GM21737 (cell line): ENCODE measurements around the gene NBPF8.
"Not testable (repeated sequence)": the region's sequence is repeated elsewhere in the genome, so short reads cannot be mapped to it uniquely, and the experiment has no call there.

Experiments
- ATAC-seq: cut with Tn5 transposase; IDR thresholded peaks from one replicate; pipeline ENCODE4 v1.9.1; 2021; ENCODE audit warnings: mild to moderate bottlenecking, moderate library complexity; ENCODE audit not compliant: unreplicated experiment

NBPF8 gene, protein sequence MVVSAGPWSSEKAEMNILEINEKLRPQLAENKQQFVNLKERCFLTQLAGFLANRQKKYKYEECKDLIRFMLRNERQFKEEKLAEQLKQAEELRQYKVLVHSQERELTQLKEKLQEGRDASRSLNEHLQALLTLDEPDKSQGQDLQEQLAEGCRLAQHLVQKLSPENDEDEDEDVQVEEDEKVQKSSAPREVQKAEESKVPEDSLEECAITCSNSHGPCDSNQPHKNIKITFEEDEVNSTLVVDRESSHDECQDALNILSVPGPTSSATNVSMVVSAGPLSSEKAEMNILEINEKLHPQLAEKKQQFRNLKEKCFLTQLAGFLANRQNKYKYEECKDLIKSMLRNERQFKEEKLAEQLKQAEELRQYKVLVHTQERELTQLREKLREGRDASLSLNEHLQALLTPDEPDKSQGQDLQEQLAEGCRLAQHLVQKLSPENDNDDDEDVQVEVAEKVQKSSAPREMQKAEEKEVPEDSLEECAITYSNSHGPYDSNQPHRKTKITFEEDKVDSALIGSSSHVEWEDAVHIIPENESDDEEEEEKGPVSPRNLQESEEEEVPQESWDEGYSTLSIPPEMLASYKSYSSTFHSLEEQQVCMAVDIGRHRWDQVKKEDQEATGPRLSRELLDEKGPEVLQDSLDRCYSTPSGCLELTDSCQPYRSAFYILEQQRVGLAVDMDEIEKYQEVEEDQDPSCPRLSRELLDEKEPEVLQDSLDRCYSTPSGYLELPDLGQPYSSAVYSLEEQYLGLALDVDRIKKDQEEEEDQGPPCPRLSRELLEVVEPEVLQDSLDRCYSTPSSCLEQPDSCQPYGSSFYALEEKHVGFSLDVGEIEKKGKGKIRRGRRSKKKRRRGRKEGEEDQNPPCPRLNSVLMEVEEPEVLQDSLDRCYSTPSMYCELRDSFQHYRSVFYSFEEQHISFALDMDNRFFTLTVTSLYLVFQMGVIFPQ

GRCh38 chr1:120414911-120415480 lies at the start of gene NBPF8:
Gene NBPF8 (plus strand): TSS chr1:120415035. CDS start chr1:120436523, 21,488 bp downstream.
- ATAC-seq, result peak; percentile 98

DNA sequence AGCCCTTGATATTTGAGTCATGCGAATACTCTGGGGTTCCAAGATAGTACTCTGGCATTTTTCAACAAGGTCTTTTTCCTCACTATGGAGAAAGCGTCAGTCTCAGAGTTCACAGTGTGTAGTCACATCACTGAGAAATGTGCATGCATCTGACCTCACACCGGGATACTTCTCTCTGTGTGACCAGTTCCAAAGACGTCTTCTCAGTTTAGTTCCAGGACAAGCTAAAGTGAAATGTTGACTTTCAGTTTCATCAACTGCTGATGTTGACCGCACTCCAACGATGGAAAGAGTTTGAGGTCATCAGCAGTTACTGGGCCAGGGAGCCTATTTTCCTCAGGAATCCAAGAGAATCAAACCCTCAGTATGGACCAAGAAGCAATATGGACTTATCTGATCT lies 47.1 kb upstream of the NBPF8 start:
- ATAC-seq, result not testable (repeated sequence)

DNA sequence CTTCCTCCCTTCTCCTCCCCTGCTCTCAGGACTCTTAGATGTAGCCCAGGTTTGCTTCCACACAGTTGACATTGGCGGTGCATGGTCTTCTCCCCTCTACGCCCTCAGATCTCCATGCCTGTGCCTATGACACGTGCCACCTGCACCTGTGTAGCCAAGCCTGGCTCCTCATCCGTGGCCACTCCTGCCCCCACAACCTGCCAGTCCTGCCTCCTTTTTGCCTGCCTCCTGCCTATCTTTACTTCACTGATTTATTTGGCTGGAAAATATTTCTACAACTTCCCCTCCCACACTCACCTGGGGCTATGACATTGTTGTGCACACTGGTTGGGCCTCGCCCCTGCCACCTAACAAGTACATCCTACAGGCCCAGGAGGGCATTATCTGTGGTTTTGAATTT lies 28.2 kb upstream of the NBPF8 start:
- not testable (repeated sequence) for ATAC-seq

DNA sequence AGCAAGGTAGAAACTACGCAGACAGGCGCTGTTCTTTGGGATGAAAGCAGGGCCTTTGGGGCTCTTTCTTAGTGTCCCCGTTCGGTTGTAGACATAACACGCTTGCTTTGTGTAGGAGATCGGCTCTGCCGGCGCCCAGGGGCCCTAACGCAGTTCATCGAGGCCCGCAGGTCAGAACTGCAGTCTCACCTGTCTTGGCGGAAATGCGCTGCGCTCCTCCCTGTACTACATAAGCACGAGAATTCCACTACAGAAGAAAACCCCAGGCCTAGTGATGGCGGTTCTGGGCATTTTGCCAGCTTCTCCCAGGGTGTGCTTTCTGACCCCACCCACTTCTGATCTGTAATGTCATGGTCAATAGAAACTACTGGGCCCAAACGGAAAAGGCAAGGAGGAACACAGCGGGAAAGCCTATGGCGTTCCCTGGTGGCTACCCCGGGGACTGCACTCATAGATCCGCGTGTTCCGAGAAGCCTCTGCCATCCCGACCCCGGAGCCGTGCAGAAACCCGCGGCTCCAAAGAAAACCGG lies 26.2 kb upstream of the NBPF8 start:
- not testable (repeated sequence) for ATAC-seq

DNA sequence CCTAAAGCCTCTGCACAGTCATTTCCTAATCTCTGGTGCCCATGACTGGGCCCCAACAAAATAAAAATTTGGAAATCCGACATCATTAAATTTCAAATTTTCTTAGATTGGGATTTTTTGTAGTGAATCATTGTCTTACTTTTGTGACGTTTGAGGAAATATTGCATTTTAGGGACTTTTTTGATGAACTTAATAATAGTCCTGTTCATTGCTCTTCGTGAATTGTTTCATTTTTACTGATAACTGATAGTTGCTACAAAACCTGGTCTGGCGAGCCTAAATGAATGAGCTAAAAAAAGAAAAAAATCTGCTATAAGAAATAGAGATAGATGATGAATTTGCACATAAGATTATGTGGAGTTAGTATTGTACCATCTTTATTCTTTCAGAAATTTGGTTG lies 23.5 kb upstream of the NBPF8 start:
- not testable (repeated sequence) for ATAC-seq

DNA sequence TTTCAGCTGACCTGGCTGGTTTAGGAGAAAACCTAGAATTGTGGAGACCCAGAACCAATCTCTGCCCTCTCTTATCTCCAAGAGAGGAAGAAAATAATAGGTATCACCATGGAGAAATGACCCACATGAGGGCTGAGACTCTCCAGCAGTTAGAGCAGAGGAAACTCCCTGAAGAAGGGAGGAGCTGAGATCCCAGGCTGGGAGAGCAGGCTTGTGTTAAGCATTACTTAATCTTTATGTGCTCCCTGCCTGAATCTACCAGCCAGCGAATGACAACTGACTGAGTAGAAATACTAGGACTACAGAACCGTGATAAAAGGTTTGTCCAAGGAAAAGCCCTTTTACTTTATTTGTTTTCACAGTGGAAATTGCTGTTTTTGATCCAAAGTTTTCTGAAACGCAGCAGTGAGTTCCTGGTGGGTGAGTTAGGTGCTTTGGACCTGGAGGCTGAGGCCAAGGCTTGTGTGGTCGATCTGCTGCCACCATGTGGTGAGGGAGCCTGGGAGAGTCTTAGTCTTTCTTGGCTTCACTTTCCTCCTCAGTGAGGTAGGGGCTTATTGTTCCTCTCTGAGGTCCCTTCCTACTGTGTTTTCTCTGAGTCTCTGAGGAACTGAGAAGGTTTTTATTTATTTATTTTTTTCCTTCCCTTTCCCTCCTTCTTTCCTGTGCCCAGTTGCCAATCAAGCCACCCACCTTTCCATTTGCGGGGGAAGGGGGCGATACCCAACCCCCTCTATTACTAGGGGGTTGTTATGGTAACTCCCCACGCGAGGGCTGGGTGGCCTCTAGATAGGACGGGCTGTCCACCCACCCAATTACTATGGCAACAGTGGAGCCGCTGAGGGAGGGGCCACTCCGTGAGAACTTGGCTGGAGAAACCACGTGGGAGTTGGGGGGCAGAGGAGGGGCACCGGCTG lies 21.3 kb upstream of the NBPF8 start:
- ATAC-seq, result not testable (repeated sequence)

GRCh38 chr1:120405348-120405747 lies 9.5 kb upstream of the NBPF8 start:
- ATAC-seq, result not testable (repeated sequence)

DNA sequence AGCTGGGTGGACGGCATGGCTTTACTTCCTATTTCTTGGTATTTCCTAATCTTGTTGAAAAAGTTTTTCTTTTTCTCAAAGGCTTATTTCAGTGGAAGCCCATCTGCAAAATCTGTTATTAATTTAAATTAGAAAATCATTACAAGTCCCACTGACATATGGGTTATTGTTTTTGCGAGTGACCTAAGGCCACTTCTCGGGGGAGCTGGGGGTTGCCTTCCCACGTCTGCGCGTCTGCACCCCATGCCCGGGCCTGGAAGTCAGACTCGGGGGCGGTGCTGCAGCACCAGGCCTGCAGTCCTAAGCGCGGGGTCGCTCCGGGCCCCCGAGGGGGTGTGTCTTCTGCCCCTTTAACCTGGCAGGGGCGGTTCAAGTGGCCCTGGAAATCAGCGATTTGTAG lies 384 bp upstream of the NBPF8 start:
- peak; percentile 8 for ATAC-seq

GRCh38 chr1:120415492-120415961 lies 692 bp downstream of the NBPF8 start:
- ATAC-seq, result peak; percentile 37

DNA sequence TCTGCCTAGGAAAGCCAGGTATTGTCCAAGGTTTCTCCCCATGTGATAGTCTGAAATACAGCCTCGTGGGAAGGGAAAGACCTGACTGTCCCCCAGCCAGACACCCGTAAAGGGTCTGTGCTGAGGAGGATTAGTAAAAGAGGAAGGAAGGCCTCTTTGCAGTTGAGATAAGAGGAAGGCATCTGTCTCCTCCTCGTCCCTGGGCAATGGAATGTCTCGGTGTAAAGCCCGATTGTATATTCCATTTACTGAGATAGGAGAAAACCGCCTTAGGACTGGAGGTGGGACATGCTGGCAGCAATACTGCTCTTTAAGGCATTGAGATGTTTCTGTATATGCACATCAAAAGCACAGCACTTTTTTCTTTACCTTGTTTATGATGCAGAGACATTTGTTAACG lies 10.2 kb downstream of the NBPF8 start:
- ATAC-seq, result not testable (repeated sequence)

DNA sequence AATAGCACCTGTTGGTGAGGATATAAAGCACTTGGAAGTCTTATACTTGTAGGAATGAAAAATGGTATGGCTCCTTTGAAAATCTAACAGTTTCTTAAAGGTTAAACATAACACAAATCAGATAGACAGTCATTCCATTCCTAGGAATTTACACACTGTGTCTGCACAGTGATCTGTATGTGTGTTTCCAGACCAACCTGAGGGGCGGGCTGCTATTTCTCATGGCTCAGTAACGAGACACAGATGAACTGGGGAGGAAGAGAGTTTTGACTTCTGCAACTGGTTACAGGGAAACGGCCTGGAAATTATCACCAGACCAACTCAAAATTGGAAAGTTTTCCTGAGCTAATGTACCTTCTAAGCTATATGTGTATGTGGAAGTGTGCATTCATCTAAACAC lies 16.8 kb downstream of the NBPF8 start:
- not testable (repeated sequence) for ATAC-seq

DNA sequence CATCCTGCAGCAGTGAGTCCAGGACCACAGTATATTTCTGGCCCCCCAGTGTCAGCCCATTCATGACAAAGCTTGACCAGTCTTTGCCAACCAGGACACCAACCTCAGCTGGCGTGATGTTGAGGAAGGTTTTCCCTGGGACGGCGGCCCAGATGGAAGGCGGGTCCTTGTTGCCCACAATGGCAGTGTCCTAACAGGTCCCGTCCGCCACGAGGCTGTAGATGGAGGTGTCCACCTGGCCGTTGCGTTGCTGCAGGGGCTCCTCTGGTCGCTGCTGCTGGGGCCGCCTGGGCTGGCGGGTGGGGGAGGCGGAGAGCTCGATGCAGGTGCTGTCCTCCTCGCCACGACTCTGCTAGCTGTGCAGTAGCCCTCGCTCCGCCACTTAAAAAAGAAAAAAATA lies 19.0 kb downstream of the NBPF8 start:
- ATAC-seq, result not testable (repeated sequence)

DNA sequence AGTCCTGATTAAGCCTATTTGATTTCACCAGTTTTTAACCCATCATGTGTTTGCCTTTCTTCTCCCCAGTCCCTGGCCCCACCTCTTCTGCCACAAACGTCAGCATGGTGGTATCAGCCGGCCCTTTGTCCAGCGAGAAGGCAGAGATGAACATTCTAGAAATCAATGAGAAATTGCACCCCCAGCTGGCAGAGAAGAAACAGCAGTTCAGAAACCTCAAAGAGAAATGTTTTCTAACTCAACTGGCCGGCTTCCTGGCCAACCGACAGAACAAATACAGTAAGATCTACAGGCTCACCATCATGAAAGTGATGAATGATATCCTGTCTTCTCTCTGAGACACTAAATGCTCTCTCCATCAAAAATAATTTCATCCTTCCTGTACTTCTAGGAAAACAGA lies 34.3 kb downstream of the NBPF8 start:
- ATAC-seq, result not testable (repeated sequence)
